Activated naive CD4-positive, alpha-beta T cell treated with Interleukin-2 at 50 U/mL for 16 hours (primary cell): ENCODE results near the gene OR2AG2.

Experiments
- DNase-seq: peaks from one replicate; pipeline ENCODE4 v3.0.0-alpha.2; 2020

Gene OR2AG2

GRCh38 chr11:6738590-6738989 lies 33.2 kb downstream of the OR2AG2 start:
- DNase-seq: no peak

DNA sequence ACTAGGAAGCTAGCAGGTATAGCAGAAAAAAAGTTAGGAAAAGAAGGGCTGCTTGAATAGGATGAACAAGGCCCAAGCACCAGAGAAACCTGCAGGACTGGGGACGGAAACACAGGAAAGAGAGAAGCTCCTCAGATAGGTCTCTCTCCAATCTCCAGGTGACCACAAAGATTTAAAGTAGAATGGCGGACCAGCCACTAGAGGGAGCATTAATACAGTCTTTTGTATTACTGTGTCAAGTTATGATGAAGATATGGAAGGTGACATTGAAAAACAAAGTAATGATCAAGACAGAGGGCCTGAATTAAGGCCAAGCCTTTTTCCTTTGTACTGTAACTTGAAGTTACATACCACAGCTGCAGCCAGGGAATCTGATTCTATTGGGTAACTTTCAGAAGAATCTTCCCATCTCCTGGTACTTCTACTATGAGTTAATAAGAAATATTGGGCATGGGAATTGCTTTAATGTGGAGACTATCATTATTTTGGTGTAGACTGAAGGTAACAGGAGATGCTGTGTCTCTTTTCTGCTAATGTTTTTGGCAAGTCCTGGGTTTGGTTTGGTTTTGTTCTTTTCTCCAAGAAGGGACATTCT lies 33.8 kb downstream of the OR2AG2 start:
- peak; percentile 63 for DNase-seq

GRCh38 chr11:6736495-6737121 lies 35.2 kb downstream of the OR2AG2 start:
- DNase-seq: no peak

DNA sequence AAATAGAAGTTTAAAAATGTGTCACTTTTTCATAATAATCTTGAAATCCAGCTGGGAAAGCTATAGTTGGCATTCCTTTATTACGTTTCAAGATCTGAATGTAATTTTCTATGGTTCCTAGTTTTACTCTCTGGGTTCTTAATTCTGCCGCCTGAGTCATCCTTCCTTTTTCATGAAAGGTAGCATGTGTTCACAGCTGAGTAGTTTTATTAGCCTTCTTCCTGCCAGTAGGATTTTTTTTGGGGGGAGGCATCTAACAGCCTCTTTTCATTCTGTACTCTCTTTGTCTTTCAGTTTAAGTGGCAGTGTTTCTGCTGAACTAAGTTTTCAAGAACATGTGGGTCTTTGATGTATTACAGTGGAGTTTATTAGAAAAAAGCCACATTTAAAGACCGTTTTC lies 36.5 kb downstream of the OR2AG2 start:
- DNase-seq: no peak

- DNase-seq: peak; percentile 16
These were observed 37.2 kb downstream of the OR2AG2 start for GRCh38 chr11:6734616-6735015.

- DNase-seq: no peak
These were observed 38.2 kb downstream of the OR2AG2 start for GRCh38 chr11:6733326-6734275.

GRCh38 chr11:6727971-6728760 lies 43.6 kb downstream of the OR2AG2 start:
- no peak for DNase-seq

GRCh38 chr11:6725386-6725896 lies 46.3 kb downstream of the OR2AG2 start:
- DNase-seq: no peak

- DNase-seq: no peak
These were observed 47.8 kb downstream of the OR2AG2 start for GRCh38 chr11:6724013-6724412.

DNA sequence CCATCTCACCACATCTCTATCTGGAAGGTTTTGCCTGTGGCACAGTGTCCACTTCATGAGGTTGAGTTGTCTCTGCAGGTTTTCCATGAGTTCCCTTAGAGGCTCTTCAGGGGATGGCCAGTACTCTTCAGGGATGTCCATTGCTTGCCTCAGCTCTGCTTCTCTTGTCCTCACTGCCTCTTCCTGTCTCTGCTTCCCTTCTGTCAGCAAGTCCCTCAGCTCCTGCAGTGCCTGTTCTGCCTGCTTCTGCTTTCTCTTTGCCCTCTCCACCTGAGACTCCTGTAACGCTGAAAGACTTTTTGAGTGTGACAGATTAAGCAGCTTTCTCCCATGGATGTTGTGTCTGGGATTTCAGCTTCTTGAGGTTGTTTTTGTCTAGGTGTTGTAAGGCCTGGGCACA lies 50.4 kb downstream of the OR2AG2 start:
- DNase-seq: no peak

- no peak for DNase-seq
These were observed 52.2 kb downstream of the OR2AG2 start for GRCh38 chr11:6719576-6719975.

DNA sequence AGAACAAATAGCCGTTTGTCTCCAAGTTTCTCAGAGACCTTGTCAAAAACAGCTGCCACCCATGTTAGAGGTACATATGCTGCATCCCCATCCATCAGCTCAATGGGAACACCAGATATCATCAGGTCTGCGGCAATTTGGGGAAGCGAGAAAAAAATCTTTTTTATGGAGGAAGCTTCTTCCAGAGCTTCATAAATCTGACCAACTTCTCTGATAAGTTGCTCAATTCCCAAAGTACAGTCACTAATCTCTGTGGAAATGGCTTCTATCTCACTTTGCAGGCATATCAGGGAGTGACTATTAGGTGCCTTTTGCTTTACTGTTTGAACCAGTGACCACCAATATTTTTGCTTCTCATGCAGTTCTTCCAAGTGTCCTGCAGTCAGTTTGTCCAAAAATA lies 54.4 kb downstream of the OR2AG2 start:
- DNase-seq: no peak
